K562 (cell line): ENCODE measurements around the gene UQCRHL. TPM values are rescaled to one million over a fixed set of nuclear protein-coding genes. Genes with fewer than 3 reads are reported as not detected.

Experiments
- CREBBP ChIP-seq: IDR thresholded peaks from one replicate; pipeline ENCODE4 v1.6.1; 2012; ENCODE audit warnings: low read depth, mild to moderate bottlenecking, control low read depth, inconsistent platforms, low read length
- DDX20 ChIP-seq: fragments of 450-650 bp; IDR thresholded peaks from 2 replicates; pipeline ENCODE4 v1.6.1; 2016; ENCODE audit warnings: missing genetic modification characterization, low read depth, mild to moderate bottlenecking, missing compliant biosample characterization, moderate library complexity
- DNMT1 ChIP-seq: fragments of 450-650 bp; IDR thresholded peaks from 2 replicates; pipeline ENCODE4 v1.6.1; 2016; ENCODE audit warnings: antibody characterized with exemption, mild to moderate bottlenecking
- HOMEZ ChIP-seq: fragments of 250-450 bp; sonication (Bioruptor Pico); IDR thresholded peaks from 2 replicates; pipeline ENCODE4 v1.4.0; 2020; ENCODE audit warnings: mild to moderate bottlenecking, moderate library complexity
- IFI16 ChIP-seq: fragments of 250-450 bp; sonication (Bioruptor Pico); IDR thresholded peaks from 2 replicates; pipeline ENCODE4 v2.1.2; 2022; ENCODE audit warnings: mild to moderate bottlenecking, inconsistent platforms
- LCOR ChIP-seq: sonication (generic); formaldehyde crosslinking; IDR thresholded peaks from 2 replicates; pipeline ENCODE4 v1.8.0; 2022; ENCODE audit warnings: mild to moderate bottlenecking, missing genetic modification reagents
- MITF ChIP-seq: IDR thresholded peaks from 2 replicates; pipeline ENCODE4 v1.6.1; 2014; ENCODE audit warnings: antibody characterized with exemption
- MXI1 ChIP-seq: IDR thresholded peaks from 2 replicates; pipeline ENCODE4 v1.6.1; 2011; ENCODE audit warnings: low read depth, mild to moderate bottlenecking, improper control_type of control experiment, low read length
- NCOA1 ChIP-seq: fragments of 450-650 bp; IDR thresholded peaks from 2 replicates; pipeline ENCODE4 v1.6.1; 2016; ENCODE audit warnings: low read depth
- NFXL1 ChIP-seq: fragments of 450-650 bp; formaldehyde crosslinking; IDR thresholded peaks from 2 replicates; pipeline ENCODE4 v1.4.0; 2021; ENCODE audit warnings: mild to moderate bottlenecking
- NFYB ChIP-seq: IDR thresholded peaks from 2 replicates; pipeline ENCODE4 v1.6.1; 2011; ENCODE audit warnings: mild to moderate bottlenecking, moderate library complexity; ENCODE audit not compliant: insufficient read length; ENCODE audit errors: extremely low read depth
- PPARD ChIP-seq: fragments of 250-450 bp; sonication (Bioruptor Pico); IDR thresholded peaks from 2 replicates; pipeline ENCODE4 v1.8.0; 2022; ENCODE audit warnings: inconsistent platforms, mild to moderate bottlenecking, moderate library complexity
- RUNX1 ChIP-seq: sonication (generic); IDR thresholded peaks from 2 replicates; pipeline ENCODE4 v1.6.1; 2016; ENCODE audit warnings: antibody characterized with exemption, low read depth
- SAP30 ChIP-seq: fragments of 200-600 bp; sonication (generic); IDR thresholded peaks from 2 replicates; pipeline ENCODE4 v1.6.1; 2012; ENCODE audit warnings: borderline replicate concordance, low read depth, mild to moderate bottlenecking, moderate library complexity, low read length, control low read depth, inconsistent platforms; ENCODE audit not compliant: insufficient read depth, poor library complexity, severe bottlenecking
- SIRT6 ChIP-seq: IDR thresholded peaks from one replicate; pipeline ENCODE4 v1.6.1; 2012; ENCODE audit warnings: low read depth, mild to moderate bottlenecking, control low read depth, inconsistent platforms, low read length, moderate library complexity
- SMARCC2 ChIP-seq: fragments of 450-650 bp; IDR thresholded peaks from 2 replicates; pipeline ENCODE4 v1.6.1; 2017; ENCODE audit warnings: antibody characterized with exemption, moderate library complexity, mild to moderate bottlenecking, low read depth
- SRSF1 ChIP-seq: fragments of 200-400 bp; formaldehyde crosslinking; IDR thresholded peaks from 2 replicates; pipeline ENCODE4 v1.6.1; 2017; ENCODE audit warnings: mild to moderate bottlenecking, low read depth, low read length, moderate library complexity
- TCF3 ChIP-seq: sonication (generic); formaldehyde crosslinking; IDR thresholded peaks from 2 replicates; pipeline ENCODE4 v1.4.0; 2020; ENCODE audit warnings: mild to moderate bottlenecking, missing genetic modification reagents
- TOE1 ChIP-seq, 2 experiments: fragments of 450-650 bp in 1 of 2; sonication (generic) in 1 of 2; formaldehyde crosslinking in 1 of 2; IDR thresholded peaks; 2 replicates each; pipeline versions ENCODE4 v1.7.1 to v1.8.0; 2016 to 2022; ENCODE audit warnings: borderline replicate concordance in 2 of 2, mild to moderate bottlenecking in 2 of 2, antibody characterized with exemption in 1 of 2, inconsistent platforms in 1 of 2, low read depth in 1 of 2, missing genetic modification reagents in 1 of 2, moderate library complexity in 1 of 2
- U2AF2 ChIP-seq: fragments of 200-400 bp; formaldehyde crosslinking; optimal IDR thresholded peaks from 2 replicates; pipeline ENCODE3; 2017; ENCODE audit warnings: low read depth, mild to moderate bottlenecking, low read length
- ZBTB12 ChIP-seq: fragments of 250-450 bp; sonication (Bioruptor Pico); IDR thresholded peaks from 2 replicates; pipeline ENCODE4 v1.4.0; 2020
- ZNF224 ChIP-seq: sonication (generic); formaldehyde crosslinking; IDR thresholded peaks from 2 replicates; pipeline ENCODE4 v1.8.0; 2022; ENCODE audit warnings: mild to moderate bottlenecking, missing genetic modification reagents
- ZNF589 ChIP-seq: fragments of 200-800 bp; sonication (Bioruptor generic); IDR thresholded peaks from 2 replicates; pipeline ENCODE4 v1.6.1; 2016; ENCODE audit warnings: low read depth, missing genetic modification characterization, missing compliant biosample characterization
- ZNF766 ChIP-seq: fragments of 200-800 bp; sonication (Bioruptor generic); conservative IDR thresholded peaks from 2 replicates; pipeline ENCODE4 v1.6.1; 2016; ENCODE audit warnings: missing genetic modification characterization, missing compliant biosample characterization
- polyA plus RNA-seq, 8 experiments: library from polyadenylated mRNA; depleted of rRNA in 4 of 8; stranded (reverse) in 5 of 8; unstranded in 3 of 8; fragments of >200 nt; fragmentation: Nextera tagmentation in 2 of 8; fragmentation: Illumina TruSeq in 1 of 8; extraction: Ambion mirVana in 2 of 8; extraction: Trizol in 1 of 8; gene quantifications; 2 replicates each; pipeline versions ENCODE4 v1.2.1 to v1.2.3, GENCODE V29; 2011 to 2014; ENCODE audit warnings: inconsistent platforms in 1 of 8, missing spikeins in 1 of 8
- total RNA-seq, 7 experiments: library from RNA; depleted of rRNA in 6 of 7; stranded (reverse); fragments of >200 nt in 6 of 7; fragmentation: Illumina TruSeq in 2 of 7; extraction: Trizol in 2 of 7; gene quantifications; 2 replicates each; pipeline versions ENCODE4 v1.2.1 to v1.2.3, GENCODE V29; 2011 to 2021; ENCODE audit warnings: low replicate concordance in 1 of 7

UQCRHL gene
- total and polyA plus RNA-seq, 9 of the 15 experiments (the other 6 are each of a cell fraction or from before 2014, with no cell fraction given) = 5.1 to 41.3 (median 21.8) TPM

- TF ChIP-seq MITF = no peak
- TF ChIP-seq SIRT6 = no peak
- TF ChIP-seq DNMT1 = 0 out of 2 replicates have a peak, but pooled peaks have one; percentile 5
- TF ChIP-seq IFI16 (CRISPR knock-in tag) = no peak
- peak; percentile 39; the same call in 1 of the 2 replicates for TF ChIP-seq TCF3 (CRISPR knock-in tag)
- no peak for TF ChIP-seq ZBTB12 (CRISPR knock-in tag)
- no peak for TF ChIP-seq DDX20 (tag)
- TF ChIP-seq LCOR (CRISPR knock-in tag) = peak; percentile 48; the same call in 1 of the 2 replicates
- no peak for TF ChIP-seq SMARCC2
- no peak for TF ChIP-seq MXI1
- TF ChIP-seq SRSF1 = no peak
- no peak for TF ChIP-seq NCOA1
- no peak; the same call in none of the 2 replicates for TF ChIP-seq ZNF589
- no peak for TF ChIP-seq RUNX1
- no peak for TF ChIP-seq NFYB
- TF ChIP-seq U2AF2 = no peak
- TF ChIP-seq NFXL1 (CRISPR knock-in tag) = peak; percentile 30; the same call in 1 of the 2 replicates
- no peak for TF ChIP-seq CREBBP
- TF ChIP-seq TOE1 (IDR thresholded peaks at IDR 0.05; ENCODE audit: borderline replicate concordance) = peak; percentile 6; the same call in 1 of the 2 replicates
- TF ChIP-seq TOE1 (CRISPR knock-in tag; IDR thresholded peaks at IDR 0.05; ENCODE audit: borderline replicate concordance, low read depth) = 0 out of 2 replicates have a peak, but pooled peaks have one; percentile 75
- TF ChIP-seq PPARD (CRISPR knock-in tag) = no peak
- peak; percentile 20 for TF ChIP-seq ZNF766 (CRISPR knock-in tag)
- TF ChIP-seq HOMEZ (CRISPR knock-in tag) = 0 out of 2 replicates have a peak, but pooled peaks have one; percentile 44
- no peak for TF ChIP-seq SAP30
- TF ChIP-seq ZNF224 (CRISPR knock-in tag) = no peak
These were observed 28.5 kb upstream of the UQCRHL start (continued) for GRCh38 chr1:15835741-15836510.
